T-helper 1 cell (primary cell): ENCODE data around the gene ROBO2.

Experiments
- DNase-seq, 5 donors: peaks; one replicate each; pipeline ENCODE4 v3.0.0-alpha.2; 2012 to 2020

The ROBO2 gene

DNA sequence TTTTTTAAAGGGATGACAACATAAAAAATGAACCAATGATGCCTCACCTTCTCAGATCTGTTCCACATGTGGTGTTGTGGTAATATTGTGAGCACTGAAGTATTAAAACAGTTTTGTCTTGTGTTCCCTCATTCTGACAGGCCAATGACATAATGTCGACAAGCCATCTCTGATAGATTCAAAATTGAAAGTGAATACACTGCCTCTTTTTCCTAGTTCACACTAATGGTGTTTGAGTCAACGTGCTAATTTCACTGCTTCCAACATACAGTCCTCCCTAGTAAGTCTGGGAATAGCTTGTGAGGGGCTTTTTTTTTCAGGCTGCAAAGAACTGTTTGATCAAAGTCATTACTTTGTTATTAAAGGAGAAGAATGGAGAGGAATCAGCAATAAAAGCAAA lies 82.8 kb downstream of the ROBO2 start:
- DNase-seq: no peak

DNA sequence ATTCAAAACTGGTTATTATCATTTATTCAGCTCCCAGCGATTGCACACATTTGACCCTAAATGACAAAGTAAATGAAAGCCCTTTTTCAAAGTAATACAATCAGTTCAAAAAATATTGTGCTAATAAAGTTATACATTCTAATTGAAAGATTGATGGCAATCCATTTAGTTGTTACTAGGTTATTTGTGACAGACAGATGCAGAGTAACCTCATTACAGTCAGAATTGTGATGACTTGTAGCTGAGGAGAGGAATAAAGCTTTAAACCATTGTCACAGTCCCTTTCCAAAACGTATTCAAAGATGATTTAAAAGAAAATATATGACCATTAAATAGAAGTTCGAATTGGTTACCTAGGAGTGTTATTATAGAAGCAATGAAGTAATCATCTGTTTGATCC lies 86.1 kb downstream of the ROBO2 start:
- no peak for DNase-seq

DNA sequence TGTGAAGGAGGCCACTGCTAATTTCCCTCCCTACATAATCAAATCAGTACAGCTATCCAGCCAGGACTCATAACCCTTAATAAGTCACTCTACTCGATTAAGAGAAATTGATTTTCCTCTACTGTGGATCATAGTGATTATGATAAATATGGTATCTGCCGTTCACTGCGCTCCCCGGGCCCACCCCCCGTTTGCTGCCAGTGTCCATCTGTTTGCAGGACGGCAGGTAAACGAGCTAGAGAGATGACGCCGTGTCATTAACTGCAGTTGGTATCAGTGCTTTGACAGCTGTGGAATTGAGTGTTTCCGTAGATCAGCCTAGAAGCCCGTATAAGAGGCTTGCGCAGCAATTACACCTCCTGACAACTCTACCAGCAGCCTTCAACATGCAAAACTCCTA lies 94.9 kb downstream of the ROBO2 start:
- DNase-seq: no peak

DNA sequence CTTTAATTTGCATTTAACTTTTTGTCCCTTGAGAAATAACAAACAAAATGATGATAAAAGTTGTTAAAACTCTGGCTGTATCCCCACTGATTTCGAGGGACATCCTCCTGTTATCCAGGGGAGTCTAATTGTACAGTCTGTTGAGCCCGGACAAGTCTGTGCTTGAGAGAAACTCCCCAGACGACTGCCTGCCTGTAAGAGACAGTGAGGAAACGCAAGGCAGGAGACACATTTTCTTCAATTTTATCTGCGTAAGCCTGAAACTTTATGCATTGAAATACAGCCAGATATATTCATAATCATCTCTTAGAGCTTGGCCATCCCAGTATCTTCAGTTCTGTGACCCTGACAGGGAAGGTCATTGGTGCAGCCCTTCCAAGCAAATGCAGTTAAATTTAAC lies 97.7 kb downstream of the ROBO2 start:
- DNase-seq: no peak

DNA sequence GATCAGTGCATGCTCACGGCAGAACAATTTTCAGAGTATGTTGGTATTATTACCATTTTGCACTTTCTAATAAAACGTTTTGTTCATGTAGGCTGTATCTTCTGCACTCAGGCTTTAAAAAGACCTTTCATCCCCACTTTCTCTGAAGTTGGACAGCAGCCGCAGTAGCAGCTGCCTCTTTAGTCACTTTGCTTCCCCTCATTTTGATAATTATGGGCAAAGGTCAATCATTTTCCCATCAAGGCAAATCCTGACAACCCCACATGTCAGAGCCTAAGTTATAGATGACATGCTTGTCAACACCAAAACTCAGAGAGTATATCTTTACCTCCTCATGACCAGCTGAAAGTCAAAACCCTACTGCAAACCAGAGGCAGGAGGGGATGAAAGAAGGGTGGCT lies 99.7 kb downstream of the ROBO2 start:
- DNase-seq: no peak

DNA sequence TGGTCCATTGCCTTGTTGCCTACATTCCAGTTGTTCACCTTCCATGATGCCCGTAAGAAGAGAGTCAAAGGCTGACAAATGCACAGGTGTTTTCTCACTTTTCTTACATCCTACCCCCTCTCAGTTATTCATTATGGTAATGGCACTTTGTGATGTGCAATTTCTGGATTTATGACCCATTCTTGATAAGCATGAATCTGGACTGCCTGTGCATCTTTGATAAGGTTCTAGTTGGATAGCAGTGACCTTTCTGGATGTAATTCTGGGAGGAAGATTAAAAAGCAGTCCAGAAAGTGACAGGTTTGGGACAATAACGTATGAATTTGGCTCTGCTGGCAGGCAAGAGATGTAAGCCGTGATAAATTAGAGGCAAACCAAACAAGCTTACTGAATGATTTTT lies 101.5 kb downstream of the ROBO2 start:
- DNase-seq: no peak

DNA sequence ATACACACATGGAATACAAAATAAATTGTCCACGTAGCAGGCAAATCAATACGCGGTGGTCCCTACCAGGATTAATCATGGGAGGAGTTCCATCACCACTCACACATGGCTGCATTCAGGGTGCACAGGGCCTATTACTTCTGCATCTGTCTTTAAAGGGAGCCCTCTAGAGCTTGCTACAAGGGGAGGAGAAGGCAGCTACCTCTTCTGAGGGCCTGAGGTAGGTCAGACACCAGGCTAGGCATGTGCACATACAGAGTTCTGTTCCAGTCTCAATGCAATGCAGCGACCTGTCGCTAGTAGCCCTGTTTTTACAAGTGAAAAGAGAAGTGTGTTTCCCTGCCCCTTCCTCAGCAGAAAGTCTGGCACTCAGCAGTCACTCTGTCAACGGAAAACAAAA lies 102.7 kb downstream of the ROBO2 start:
- DNase-seq: no peak

DNA sequence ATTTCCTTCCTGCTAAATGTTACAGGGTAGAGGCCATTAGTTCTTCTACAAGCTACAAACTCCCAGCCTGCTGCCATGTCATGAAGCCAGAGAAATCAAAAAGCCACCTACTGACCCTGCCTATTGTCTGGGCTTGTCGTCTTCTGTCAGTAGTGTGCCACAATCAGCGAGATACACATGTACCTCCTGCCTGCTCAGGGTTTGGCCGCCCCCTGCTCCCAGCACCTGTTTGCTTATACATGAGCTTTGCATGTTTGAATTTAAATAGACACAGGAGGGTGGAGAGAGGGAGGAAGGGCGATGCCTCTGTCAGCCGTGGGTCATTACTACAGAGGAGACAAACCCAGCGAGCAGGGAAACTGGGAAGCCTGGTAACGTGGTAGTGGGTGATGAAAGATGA lies 106.1 kb downstream of the ROBO2 start:
- no peak for DNase-seq

DNA sequence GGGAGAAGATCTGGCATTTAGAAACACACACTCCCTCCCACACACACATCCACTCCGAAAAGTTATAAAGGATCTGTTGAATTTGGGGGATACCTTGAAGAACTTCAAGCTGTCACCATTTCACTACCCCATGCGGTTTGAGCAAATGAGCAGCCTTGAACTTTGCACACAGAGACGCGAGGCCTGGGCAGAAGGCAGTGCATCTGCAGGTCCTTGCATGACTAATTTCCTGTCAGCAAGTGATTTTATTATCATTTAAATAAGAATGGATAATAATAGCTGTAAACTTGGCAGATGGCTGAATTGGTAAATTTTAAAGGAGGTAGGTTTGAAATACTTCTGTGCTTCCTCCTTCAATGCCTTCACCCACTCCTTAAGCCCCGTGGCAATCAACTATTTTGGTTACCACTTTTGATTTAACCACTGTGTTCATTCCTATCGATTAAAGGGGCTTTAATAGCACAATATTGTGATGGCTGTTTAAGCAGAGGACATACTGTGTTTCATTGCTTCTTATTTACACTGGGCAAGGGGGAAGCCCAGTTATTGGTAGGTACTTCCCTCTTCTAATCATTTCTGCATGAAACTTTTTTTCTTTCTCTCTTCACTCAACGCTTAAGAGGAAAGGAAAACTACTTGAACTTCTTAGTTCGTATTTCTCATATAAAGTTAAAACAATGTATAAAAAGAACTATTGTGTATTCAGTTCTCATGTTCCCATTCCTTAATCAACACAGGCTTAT lies 108.1 kb downstream of the ROBO2 start:
- no peak for DNase-seq

DNA sequence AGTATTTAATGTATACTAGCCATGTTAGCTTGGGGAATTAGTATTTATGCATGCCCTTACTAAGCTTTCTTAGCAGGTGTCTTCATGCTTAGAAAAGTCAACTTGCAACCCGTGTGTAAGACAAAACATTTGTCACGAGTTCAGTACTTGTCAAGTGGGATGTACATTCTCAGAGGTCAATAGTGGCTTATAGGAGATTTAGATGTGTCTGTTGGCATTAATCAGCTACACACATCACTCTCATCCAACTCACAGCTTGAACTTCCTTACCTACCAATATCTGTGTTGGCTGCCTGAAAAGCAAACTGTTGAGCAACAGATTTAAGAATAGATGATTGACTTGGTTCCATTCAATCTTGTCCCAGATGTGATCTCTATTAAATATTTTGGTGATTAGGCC lies 109.5 kb downstream of the ROBO2 start:
- no peak for DNase-seq

DNA sequence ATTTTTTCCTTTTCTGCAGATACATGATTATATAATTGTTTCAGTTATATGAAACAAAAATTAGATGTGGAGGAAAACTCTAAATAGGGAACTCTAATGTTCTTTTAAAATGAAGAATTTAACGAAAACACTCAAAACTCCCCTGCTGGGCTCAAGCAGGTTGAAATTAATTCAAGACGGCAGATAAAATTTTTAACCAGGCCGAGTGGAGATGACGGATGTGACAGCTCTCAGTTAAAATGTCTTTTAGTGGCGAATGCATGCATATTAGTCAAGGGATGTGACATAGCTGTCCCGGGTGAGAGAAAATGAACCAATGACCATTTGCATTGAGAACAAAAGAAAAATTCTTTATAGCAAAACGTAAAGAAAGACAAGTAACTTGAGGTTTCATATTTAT lies 110.1 kb downstream of the ROBO2 start:
- DNase-seq: no peak

DNA sequence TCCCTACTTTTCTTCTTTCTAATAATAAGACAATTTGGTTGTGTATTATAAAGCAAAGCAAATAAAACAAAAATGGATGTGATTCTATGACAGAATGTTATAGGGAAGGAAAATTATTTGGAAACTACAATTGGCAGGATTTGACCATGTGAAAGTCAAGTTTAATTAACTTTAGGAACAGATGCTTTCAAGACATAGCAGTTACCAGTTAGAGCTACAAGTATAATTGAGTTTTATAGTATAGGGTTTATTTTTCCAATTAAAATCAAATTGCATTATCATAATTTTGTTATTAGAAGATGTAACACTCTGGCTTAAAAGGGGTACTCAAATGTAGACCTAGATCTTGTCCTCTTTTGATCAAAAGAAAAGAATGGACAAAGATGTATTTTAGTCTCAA lies 110.9 kb downstream of the ROBO2 start:
- no peak for DNase-seq

DNA sequence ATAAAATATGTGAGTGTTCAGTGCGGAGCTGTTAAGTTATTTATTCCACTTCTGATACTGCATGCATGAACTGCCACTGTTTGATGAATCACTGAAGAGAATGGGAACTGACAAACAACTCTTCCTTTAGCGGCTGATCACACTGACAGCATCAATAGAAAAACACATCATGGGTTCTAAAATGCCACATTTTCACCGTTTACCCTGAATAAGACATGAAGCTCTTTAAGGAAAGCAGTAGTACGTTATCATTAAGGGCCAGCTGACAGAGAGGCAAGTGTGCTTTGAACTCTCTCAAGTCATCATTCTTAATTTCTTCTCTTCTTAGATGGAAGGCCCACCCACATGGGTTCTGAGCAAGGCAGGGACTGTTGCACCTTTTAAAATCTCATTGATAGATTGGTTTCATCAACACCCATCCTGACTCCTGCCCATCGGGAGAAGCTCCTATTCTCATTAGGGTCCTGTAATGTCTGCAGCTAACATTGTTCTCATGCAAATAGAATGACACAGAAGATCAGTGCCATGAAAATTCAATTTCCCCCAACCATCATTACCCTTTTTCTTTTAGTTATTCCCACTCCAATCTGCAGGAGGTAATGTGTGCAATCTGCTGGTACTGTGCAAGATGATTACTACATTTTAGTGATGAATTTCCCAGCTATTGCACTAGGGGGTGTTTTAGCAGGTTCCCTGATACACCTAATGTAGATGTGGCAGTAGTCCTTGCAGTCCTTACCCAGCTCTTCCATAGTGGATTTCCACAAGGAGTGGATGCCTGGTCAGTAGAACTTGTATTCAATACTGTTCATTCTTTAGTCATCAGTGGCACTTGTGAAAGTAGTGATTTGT lies 119.1 kb downstream of the ROBO2 start:
- no peak for DNase-seq

DNA sequence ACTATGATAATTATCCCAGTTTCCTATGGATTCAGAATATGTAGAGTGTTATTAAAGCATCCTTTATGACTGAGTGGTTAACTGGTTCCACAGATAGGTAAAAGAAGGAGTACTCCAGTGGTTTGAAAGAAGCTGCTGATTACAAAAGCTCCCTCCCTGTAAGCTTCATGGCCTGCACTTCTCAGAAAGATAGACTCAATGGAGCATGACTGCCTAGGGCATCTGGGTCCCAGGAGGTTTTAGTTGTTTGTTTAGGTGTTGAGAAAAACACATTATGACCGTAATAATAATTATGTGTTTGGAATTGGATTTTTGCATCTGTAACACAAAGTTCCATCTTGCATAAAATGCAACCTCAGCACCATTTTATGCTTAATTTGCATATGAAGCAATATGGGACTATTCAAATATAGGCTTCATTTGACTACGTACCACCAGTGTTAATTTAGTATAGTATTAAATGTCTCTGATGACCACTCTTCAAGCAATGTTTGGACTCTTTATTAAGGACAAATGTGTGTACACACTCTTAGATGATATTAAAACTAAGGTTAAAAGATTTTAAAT lies 121.1 kb downstream of the ROBO2 start:
- DNase-seq: no peak

DNA sequence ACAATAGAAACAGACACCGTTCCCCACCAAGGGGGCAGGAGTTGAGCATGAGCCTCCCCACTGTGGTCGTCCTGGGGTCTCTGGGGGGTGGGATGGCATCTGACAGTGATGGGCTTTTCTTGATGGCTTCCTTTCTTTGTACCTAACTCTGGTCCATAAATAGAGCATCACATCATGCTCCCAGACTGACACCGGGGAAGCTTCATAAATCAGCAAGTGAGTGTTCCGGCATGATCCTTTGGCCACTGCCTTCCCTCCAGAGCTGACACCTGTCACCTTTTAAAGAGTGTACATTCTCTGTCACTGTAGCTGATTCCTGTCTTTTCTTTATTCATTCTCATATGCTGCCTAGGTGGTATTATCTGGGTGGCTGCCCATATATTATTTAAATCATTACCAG lies 129.9 kb downstream of the ROBO2 start:
- DNase-seq: no peak

DNA sequence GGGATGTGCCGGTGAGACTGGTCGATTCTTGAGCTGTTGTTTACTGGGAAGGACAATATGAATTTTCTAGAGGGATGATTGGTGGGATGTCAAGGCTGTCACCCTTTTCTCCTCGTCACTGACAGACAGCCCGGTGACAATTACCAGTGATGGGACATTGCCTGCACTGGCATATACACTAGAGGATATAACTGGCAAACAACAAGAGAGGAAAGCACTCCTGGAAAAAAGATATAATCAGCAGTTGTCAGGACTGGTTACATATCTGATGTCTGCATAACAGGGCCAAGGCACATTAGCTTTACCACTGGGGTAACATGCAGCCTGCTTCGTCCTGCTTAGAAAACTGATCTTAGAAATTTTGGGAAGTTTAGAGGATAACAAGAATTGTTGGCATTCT lies 131.1 kb downstream of the ROBO2 start:
- no peak for DNase-seq

DNA sequence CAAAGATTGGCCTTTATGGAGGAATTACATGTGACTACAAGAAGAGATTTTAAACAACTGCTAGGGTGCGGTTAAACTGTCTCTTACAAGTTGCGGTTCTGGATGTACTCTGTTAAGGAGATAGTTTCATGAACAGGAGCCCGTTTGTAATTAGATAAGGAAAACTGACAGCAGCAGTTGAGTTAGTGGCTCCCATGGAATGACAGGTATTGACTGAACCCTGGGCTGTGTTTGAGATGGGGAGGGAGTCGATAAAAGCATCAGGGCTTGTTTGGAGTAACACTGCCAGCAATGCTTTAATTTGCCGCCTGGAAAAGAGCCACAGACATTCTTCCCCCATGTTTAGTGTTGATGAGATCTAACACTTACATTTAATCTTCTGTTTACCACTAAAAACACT lies 139.9 kb downstream of the ROBO2 start:
- no peak for DNase-seq

DNA sequence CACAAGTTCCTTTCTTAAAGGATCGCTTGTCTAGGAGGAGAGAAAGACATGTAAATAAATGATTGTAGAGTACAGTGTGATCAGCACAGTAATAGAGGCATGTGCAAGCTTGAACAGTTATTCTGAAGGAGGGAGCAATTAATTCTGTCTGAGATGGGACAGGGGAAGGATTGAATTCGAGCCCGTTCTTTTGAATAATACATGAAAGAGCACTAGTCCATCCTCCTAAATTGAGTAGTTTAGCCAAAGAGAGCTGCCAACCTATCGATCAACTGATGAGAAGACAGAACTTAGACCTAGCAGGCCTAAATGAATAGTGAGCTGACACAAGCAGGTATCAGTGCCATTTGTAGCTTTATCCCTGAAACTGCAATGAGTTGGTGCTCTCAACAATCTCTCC lies 142.4 kb downstream of the ROBO2 start:
- no peak for DNase-seq

DNA sequence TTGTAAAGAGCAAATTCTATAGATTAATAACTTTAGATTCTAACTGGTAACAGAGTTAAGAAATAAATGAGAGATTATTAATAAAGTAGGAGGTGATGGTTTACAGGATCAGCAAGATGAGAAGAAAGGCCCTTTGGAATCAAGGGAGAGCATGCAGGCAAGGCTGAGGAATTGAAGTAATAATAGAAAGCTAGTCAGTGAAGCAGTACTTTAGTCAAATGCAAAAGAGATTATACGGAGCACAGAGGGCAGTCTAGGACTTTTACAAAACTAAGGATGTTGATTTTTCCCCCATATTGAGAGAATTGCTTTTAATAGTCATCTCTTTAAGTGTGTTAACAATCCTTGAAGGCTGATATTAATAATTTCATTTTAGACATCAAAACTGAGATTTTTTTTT lies 146.4 kb downstream of the ROBO2 start:
- no peak for DNase-seq

DNA sequence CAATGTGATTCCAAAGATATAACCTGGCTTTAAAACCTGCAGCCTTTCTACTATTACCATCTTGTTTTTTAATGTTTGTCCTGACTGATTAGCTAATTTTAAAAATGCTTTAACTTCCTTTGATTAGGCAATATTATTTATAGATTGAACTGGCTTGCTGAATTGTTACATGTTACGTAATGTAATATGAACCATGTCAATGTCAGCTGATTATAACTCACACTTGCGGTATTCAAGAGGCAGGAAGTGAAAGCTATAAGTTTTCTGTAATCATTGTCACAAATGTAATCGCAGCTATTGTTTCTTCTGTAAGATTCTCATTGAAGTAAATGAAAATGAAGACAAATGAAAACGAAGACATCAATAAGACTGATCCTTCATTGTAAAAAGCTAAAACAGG lies 146.8 kb downstream of the ROBO2 start:
- no peak for DNase-seq

DNA sequence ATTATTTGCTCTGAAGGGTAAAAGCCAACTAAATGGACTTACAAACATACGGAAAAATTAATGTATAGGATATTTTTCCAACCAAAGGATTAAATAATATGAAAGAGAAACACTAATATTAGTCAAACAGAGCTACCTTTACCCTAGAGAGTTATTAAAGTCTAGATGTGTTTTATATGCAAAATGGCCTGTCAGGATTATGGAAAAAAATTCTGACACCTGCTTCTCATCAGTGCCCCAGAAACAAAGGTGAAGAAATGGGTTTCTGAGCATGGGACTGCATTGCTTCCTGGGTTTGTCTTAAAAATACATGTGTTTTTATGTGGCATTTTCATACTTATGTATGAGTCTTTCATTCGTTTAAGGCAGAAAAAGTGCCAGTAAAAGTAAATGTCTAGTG lies 148.3 kb downstream of the ROBO2 start:
- no peak for DNase-seq

DNA sequence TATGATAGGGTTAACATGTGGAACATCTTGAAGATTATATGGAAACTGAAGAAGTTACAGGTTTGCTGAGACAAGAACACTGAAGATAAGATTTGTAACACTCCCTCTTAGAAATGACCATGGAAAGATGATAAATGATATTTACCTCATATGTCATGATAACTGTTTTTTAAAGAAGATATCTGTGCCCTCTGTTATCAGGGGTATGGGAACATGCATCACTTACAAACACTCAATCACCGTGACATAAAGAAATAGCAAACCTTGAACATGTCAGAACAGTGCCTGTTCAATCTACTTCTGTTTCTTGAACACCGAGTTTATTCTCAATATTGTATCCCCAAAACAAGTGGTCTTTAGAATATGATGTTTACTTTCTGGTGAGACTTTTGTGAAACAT lies 149.4 kb downstream of the ROBO2 start:
- no peak for DNase-seq

DNA sequence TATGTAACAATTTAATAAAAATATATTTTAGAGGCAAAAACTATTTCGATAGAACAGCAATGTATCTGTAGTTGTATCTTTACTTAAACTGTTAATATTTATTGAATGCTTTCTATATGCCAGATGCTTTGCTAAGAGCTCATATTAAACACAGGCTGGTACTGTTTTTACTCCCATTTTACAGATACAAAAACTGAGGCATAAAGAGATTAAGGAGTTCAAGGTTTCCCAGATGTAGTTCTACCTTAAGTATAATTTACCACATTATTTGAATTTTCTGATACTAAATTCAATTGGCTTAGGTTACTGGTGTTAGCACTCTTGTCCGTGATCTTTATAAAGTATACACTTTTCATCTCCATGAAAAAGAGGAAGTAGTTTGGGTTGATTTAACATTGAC lies 149.8 kb downstream of the ROBO2 start:
- no peak for DNase-seq

DNA sequence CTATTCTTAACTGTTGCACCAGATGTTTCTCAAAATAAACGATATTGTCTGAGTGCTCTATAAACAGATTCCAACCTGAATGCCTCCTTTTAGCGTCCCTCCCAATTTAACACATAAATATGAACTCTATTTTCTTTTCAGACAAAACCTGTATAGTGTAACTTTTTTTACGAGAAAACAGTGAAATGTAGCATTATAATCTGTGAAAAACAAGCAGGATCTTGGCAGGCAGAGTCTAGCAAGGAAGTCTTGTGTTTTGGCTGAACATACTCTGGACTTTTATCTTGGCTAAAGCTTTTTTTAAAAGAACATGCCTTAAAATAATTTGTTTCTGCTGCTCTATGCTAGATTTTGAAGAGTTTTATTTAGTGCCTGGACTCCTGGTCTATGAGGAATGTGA lies 150.5 kb downstream of the ROBO2 start:
- no peak for DNase-seq
